Adrenal gland (tissue), 5 donors: ENCODE results near the gene PPFIA3.

Source experiments
- CTCF ChIP-seq, 6 experiments: fragments of 450-650 bp in 4 of 6; fragments of 200-600 bp in 2 of 6; sonication (generic) in 1 of 6; IDR thresholded peaks; 1 replicate in 5 of 6; 2 replicates in 1 of 6; pipeline versions ENCODE4 v1.5.1 to v1.8.0; 2016 to 2021; ENCODE audit warnings: antibody characterized with exemption in 6 of 6, mild to moderate bottlenecking in 2 of 6, moderate library complexity in 1 of 6
- POLR2A ChIP-seq, 2 donors: fragments of 450-650 bp; IDR thresholded peaks; one replicate each; pipeline ENCODE4 v1.6.1; 2017; ENCODE audit warnings: antibody characterized with exemption in 2 of 2, mild to moderate bottlenecking in 2 of 2, moderate library complexity in 1 of 2
- donor health status: DM: no; HTN: no; CAD: no.

GRCh38 chr19:49080392-49080791, 39.0 kb upstream of the PPFIA3 start:
- TF ChIP-seq CTCF (IDR thresholded peaks at IDR 0.05) (no peak), POLR2A (IDR thresholded peaks at IDR 0.05) (no peak)
